Rectal smooth muscle tissue (tissue), 1 donor: ENCODE results near the gene COMT.

Experiments used
- H3K27ac ChIP-seq: one replicate; pipeline ENCODE4 v1.7.0; 2013; ENCODE audit warnings: low read depth, low read length, inconsistent platforms
- H3K27me3 ChIP-seq: one replicate; pipeline ENCODE4 v1.7.0; 2013; ENCODE audit warnings: low read length; ENCODE audit not compliant: control insufficient read depth, insufficient read depth
- H3K36me3 ChIP-seq: one replicate; pipeline ENCODE4 v1.7.0; 2013; ENCODE audit warnings: low read length; ENCODE audit not compliant: control insufficient read depth, insufficient read depth
- H3K4me1 ChIP-seq: one replicate; pipeline ENCODE4 v1.7.0; 2013; ENCODE audit warnings: low read length; ENCODE audit not compliant: control insufficient read depth, insufficient read depth
- H3K4me3 ChIP-seq: one replicate; pipeline ENCODE4 v1.7.0; 2013; ENCODE audit warnings: low read length
- H3K9ac ChIP-seq: one replicate; pipeline ENCODE4 v1.7.0; 2013; ENCODE audit warnings: low read length

Gene COMT

DNA sequence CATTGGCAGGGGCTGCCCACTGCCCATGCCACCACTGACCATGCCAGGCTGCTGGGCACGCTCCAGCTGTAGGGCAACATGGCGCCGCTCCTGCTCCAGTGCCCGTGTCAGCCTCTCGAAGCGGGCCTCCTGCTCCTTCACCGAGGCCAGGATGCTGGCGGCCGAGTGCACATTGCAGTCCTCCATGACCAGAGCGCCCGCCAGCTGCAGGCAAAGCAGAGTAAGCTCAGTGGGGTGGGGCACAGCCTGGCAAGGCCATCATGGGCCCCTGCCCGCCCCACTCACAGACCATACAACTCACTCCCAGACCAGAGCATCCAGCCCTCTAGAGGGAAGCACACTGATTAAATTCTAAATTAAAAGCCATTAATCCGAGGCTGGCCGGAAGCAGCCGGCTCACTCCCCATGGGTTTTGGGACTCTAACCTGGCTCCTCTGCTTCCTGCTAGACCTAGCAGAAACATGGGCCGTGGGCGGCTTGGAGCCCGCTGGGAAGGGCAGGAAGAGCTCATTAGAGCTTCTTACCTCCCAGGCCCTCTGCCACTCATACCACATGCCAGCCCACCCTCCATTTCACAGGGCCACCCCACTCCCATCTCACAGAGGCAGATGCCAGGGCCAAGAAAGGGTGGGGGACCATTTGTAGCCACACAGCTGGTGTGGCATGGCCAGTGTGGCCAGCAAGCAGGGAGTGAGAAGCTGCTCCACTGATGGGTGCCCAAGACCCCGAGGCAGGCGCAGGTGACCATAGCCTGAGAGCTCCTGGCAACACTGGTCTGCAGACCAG, 49.2 kb downstream of the COMT start:
- H3K27me3 ChIP-seq, result no peaks in the 10 kb centered on the region
- peaks cover 14% of the 10 kb centered on the region for H3K4me1 ChIP-seq
- H3K4me3 ChIP-seq, result no peak overlapping the region

DNA sequence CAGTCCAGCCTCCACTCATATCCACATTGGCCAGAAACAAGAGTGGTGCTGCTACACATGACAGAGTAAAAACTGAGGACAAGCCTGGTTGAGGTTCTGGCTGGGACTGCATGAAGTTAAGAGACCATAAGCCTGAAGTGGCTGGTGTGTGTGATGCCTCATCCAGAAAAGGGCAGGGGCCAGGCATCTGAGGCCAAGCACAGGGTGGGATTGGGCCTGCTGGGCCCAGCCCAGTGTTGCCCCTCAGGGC, 49.7 kb downstream of the COMT start:
- no peaks in the 10 kb centered on the region for H3K27me3 ChIP-seq
- H3K9ac ChIP-seq, result no peak overlapping the region
- H3K36me3 ChIP-seq, result no peaks in the 10 kb centered on the region
- H3K4me3 ChIP-seq, result no peak overlapping the region
- peak overlapping the region; percentile 23 for H3K27ac ChIP-seq
- peaks cover 12% of the 10 kb centered on the region for H3K4me1 ChIP-seq

More for the DNA sequence above, 49.2 kb downstream of the COMT start:
- Histone ChIP-seq H3K9ac (no peak overlapping the region), H3K27ac (peak overlapping the region; percentile 23), H3K36me3 (no peaks in the 10 kb centered on the region)

DNA sequence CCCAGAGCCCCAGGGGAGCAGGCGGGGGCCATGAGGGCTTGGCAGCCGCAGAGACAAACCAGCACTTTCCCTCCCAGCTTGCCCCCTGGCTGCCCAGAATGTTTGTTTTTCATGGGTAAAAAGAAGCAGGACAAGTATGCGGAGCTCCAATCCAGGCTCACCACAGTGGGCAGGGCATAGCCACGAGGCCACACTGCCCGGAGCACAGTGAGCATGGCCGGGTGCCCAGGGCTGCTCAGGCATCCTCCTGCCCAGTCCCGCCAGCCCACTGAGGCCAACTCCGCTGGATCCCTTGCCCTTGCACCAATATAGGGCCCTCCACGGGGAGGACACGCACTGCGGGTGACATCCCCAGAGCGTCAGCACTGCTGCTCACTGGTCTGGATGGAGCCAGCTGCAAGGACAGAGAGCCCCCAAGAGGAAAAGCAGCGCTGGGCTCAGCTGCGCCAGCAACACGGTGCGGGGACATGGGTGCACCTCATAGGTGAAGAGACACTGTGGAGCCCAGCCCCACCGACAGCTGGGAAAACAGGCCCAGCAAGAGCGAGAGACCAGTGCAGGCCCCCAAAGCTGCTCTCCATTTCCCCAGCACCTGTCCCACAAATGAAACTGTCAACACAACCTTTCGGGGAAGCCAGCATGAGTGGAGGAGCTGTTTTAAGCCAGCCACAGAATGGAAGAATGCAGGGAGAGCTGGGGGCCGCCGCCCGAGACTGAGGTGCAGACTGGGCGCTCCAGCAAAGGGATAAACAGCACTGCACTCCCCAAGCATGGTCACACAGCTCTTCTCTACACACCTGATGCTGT, 50.3 kb downstream of the COMT start:
- Histone ChIP-seq H3K36me3 (no peaks in the 10 kb centered on the region), H3K9ac (no peak overlapping the region), H3K27me3 (no peaks in the 10 kb centered on the region), H3K4me1 (peaks cover 12% of the 10 kb centered on the region), H3K27ac (peak overlapping the region; percentile 23), H3K4me3 (no peak overlapping the region)

- no peak overlapping the region for H3K27ac ChIP-seq
- H3K9ac ChIP-seq, result no peak overlapping the region
- peaks cover 12% of the 10 kb centered on the region for H3K4me1 ChIP-seq
Observed at GRCh38 chr22:19992481-19992911, 50.9 kb downstream of the COMT start.

DNA sequence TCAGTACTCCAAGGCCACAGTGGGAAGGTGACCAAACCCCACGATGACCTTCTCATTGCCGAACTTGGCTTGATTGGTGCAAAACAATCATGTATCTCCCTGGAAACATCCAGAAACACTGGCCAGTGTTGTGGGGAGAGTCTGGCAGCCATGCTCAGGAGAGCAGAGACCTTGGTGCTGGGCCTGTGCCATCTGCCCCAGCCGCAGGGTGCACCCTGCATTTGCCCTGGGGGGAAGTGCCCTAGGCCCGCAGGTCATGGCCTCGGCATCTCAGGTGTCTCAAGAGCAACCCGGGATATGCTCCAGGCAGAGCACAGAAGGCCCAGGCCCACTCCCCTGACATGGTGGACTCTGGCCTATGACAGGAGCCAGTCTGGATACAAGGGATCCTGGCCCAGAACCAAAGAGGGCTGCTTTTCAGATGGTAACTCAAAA, 51.4 kb downstream of the COMT start:
- Histone ChIP-seq H3K27ac (no peak overlapping the region), H3K27me3 (no peaks in the 10 kb centered on the region), H3K4me1 (peaks cover 12% of the 10 kb centered on the region), H3K4me3 (no peak overlapping the region), H3K36me3 (no peaks in the 10 kb centered on the region), H3K9ac (no peak overlapping the region)

More at GRCh38 chr22:19992481-19992911, 50.9 kb downstream of the COMT start:
- Histone ChIP-seq H3K36me3 (no peaks in the 10 kb centered on the region), H3K4me3 (no peak overlapping the region), H3K27me3 (no peaks in the 10 kb centered on the region)

GRCh38 chr22:19993926-19994325, 52.4 kb downstream of the COMT start:
- H3K36me3 ChIP-seq, result no peaks in the 10 kb centered on the region
- H3K4me1 ChIP-seq, result peaks cover 12% of the 10 kb centered on the region
- H3K4me3 ChIP-seq, result no peak overlapping the region
- no peak overlapping the region for H3K9ac ChIP-seq
- no peaks in the 10 kb centered on the region for H3K27me3 ChIP-seq
- no peak overlapping the region for H3K27ac ChIP-seq

DNA sequence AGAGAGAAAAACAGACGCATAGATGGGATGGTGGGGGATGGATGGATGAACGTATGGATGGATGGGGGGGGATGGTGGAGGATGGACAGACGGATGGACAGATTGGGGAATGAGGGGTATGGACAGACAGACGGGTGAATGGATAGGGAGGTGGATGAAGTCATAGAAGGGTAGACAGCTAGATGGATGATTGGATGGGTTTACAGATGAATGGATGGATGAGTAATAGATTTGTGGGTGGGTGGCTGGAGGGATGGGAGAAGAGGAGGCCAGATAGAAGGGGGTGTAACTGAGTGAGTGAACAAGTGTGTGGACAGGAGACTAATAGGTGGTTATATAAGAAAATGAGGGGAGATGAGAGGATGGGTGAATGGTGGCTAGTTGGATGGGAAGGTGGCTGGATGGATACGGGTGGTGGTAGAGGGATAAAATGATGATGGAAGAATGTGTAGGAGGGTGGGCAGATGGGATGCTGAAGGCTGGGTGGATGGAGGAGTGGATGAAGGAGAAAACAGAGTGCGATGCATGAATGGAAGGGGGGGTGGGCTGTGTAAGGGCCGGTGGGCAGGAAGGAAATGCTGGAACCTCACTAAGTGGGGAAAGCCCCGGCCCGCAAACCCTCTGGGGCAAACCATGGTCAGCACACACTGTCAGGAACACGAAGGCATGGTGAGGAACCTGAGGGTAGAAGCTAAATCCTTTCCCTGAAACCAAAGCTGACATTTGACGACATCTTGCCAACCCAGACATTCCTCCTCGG, 53.5 kb downstream of the COMT start:
- no peaks in the 10 kb centered on the region for H3K36me3 ChIP-seq
- peaks cover 14% of the 10 kb centered on the region for H3K4me1 ChIP-seq
- no peak overlapping the region for H3K9ac ChIP-seq
- H3K27me3 ChIP-seq, result no peaks in the 10 kb centered on the region
- no peak overlapping the region for H3K4me3 ChIP-seq
- peak overlapping the region; percentile 15 for H3K27ac ChIP-seq

DNA sequence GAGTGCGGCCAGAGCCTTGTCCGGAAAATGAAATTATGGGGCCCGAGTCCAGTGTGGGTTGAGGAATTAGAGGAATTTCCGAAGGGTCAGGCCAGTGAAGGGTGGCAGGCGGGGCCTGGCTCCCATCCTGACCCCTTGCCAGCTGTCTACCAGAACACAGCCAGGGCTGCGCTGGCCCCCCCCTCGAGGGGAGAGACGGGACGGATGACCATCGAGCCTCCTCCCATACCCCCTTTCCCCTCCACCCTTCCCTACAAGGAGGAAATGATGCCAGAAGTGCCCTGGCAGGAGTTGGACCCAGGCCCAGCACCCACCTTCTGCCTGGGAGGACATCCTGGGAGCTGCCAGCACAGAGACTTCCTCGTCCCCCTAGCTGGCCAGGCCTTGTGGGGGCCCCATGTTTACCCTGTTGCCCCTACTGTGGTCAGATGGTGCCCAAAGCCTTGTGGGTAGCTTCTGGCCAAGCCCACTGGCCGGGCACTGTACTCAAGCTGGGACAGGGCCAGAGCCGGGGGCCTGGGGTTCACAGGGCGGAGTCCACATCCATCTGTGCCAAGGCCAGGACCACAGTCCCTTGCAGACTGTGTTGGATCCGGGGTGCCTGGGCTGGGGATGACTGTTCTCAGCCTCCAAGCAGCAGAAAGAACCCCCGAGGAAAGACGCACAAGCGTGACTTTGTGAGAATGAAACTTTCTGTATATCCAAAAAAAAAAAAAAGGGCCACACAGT, 54.2 kb downstream of the COMT start:
- H3K4me3 ChIP-seq, result peak overlapping the region; percentile 6
- no peak overlapping the region for H3K9ac ChIP-seq
- H3K36me3 ChIP-seq, result no peaks in the 10 kb centered on the region
- peak overlapping the region; percentile 57 for H3K27ac ChIP-seq
- no peaks in the 10 kb centered on the region for H3K27me3 ChIP-seq
- peaks cover 20% of the 10 kb centered on the region for H3K4me1 ChIP-seq

- Histone ChIP-seq H3K36me3 (no peaks in the 10 kb centered on the region), H3K4me3 (no peak overlapping the region), H3K4me1 (peaks cover 20% of the 10 kb centered on the region), H3K9ac (no peak overlapping the region), H3K27ac (no peak overlapping the region), H3K27me3 (no peaks in the 10 kb centered on the region)
Observed at GRCh38 chr22:19996694-19997384, 55.3 kb downstream of the COMT start.

DNA sequence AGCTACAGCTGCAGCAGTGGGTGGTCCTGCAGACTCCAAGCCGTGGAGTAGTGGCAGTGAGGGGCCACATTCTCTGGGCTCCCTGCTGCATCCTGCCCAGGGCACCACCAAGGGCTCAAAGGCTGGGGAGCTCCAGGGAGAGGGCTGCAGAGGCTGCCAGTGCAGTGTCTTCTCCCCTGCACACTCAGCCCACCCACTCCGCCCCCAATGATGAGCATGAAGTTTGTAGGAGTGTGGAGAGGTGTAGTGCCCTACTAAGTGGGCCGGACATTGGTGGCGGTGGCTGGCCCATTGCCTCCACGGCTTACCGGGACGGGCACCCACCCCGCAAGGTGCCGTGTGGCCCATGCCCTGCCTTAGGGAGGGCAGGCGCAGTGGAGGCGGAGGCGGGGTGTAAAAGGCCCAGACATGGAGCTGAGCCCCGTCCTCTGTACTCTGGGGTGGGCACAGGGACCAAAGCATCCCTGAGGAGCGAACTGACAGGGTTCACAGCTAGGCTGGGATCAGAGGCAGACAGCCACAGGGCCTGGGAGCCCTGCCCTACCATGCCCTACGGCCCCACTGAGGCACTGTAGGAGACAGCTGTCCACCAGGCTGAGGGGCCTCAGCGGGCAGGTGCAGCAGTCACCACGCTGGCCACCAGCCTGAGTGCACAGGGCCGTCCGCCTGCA, 56.1 kb downstream of the COMT start:
- H3K27ac ChIP-seq, result no peak overlapping the region
- H3K4me1 ChIP-seq, result peaks cover 20% of the 10 kb centered on the region
- H3K9ac ChIP-seq, result no peak overlapping the region

DNA sequence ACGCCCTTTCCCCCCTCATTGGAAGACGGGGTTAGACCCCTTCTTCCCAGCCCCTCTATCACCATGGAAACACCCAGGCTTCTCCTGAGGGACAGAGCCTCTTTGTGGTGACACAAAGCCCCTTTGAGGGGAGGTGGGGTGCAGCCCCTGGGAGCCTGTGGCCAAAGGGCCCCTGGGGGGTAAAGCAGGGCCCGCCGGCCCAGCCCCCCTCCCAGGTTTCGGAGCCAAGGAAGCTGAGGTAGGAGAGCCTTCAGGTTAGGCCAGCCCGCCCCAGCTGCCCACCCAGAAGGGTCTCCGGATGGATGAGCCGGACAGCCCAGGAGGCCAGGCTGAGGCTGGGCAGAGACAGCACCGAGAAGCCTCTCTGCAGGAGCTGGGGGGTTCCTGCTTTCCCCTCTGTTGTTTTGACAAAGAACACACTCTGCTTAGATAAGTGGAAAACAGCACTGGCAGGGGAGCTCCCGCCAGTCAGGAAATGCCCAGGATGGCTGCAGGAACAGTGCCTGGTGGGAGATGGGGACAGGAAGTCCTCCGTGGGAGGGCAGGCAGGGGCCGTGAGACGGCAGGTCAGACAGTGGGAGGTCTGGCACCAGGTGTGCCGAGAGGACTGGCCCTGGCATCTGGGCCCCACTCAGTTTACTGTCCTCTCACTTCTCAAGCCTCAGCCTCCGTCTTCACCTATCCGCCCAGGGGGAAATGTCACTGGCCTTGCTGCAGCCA, 56.8 kb downstream of the COMT start:
- Histone ChIP-seq H3K27me3 (no peaks in the 10 kb centered on the region), H3K36me3 (no peaks in the 10 kb centered on the region), H3K9ac (no peak overlapping the region), H3K27ac (no peak overlapping the region), H3K4me3 (no peak overlapping the region), H3K4me1 (peaks cover 20% of the 10 kb centered on the region)

More for the DNA sequence above, 56.1 kb downstream of the COMT start:
- no peaks in the 10 kb centered on the region for H3K27me3 ChIP-seq
- H3K4me3 ChIP-seq, result no peak overlapping the region
- no peaks in the 10 kb centered on the region for H3K36me3 ChIP-seq
